Pancreas (tissue), 10 donors: ENCODE measurements around the gene LMX1B. TPM values are rescaled to one million over a fixed set of nuclear protein-coding genes. Genes with fewer than 3 reads are reported as not detected.

Source experiments
- ATAC-seq, 4 donors: fragments of 200-7000 bp; cut with Tn5 transposase; one replicate each; pipeline versions ENCODE4 v1.8.0 to v1.9.1; 2020; ENCODE audit warnings: mild to moderate bottlenecking in 4 of 4, moderate library complexity in 4 of 4
- DNase-seq, 6 donors: peaks; one replicate each; pipeline ENCODE4 v3.0.0-alpha.2; 2020
- FAIRE-seq: peaks from 2 replicates; lab custom pipeline; 2012; peaks lifted over from hg19 to GRCh38; lab: Jason Lieb, UNC
- H3K27ac ChIP-seq, 4 donors: fragments of 200-600 bp; sonication (generic); 1 replicate in 3 of 4; 2 replicates in 1 of 4; pipeline versions ENCODE4 v1.5.0 to v1.8.0; 2020
- H3K27me3 ChIP-seq, 4 donors: fragments of 200-600 bp; one replicate each; pipeline ENCODE4 v1.8.0; 2021
- H3K36me3 ChIP-seq, 3 donors: fragments of 200-600 bp; sonication (generic) in 1 of 3; one replicate each; pipeline versions ENCODE4 v1.5.0 to v1.8.0; 2020 to 2021
- H3K4me1 ChIP-seq, 3 donors: fragments of 200-600 bp; one replicate each; pipeline ENCODE4 v1.8.0; 2021
- H3K4me3 ChIP-seq, 4 donors: fragments of 200-600 bp; sonication (generic) in 2 of 4; one replicate each; pipeline versions ENCODE4 v1.5.0 to v1.8.0; 2020 to 2021
- H3K9me3 ChIP-seq, 4 donors: fragments of 200-600 bp; one replicate each; pipeline ENCODE4 v1.8.0; 2021
- WGBS, 2 donors: extraction: QIAGEN DNeasy Blood & Tissue Kit; methylation state at CpG; one replicate each; pipeline ENCODE4 v1.1.7; 2013; 5-methylcytosine and 5-hydroxymethylcytosine counted together
- intact Hi-C, 3 donors: fragments of 100-400 bp; cut with DNase I; formaldehyde crosslinking; loops; one replicate each; pipeline versions ENCODE4 v1.11.1 to v1.14.2; 2022
- polyA plus RNA-seq, 2 donors: library from polyadenylated mRNA; stranded (reverse); fragments of 200-250 nt; gene quantifications; one replicate each; pipeline ENCODE4 v1.2.3, GENCODE V29; 2013
- total RNA-seq, 6 donors: library from RNA; stranded (reverse); fragmentation: NEBNext Ultra II Directional in 4 of 6; extraction: Animal tissue kit (Norgen Biotek cat#: 25700) in 4 of 6; gene quantifications; one replicate each; pipeline versions ENCODE4 v1.2.1 to v1.2.4, GENCODE V29; 2021 to 2023
- TF ChIP-seq, protein P1 (sequence below), 4 donors: fragments of 200-600 bp; sonication (generic) in 3 of 4; IDR thresholded peaks; one replicate each; pipeline versions ENCODE4 v1.5.0 to v1.8.0; 2021; ENCODE audit warnings: antibody characterized with exemption in 4 of 4
- donor health status: healthy with polysubstance abuse.
- donor health status: DM: no; HTN: no; CAD: no; lungs with moderate emphysema.
- donor health status: DM: no; HTN: no; CAD: no.
- donor health status: control.
- donor health status: control.
- donor health status: Bipolar disorder and iron deficiency.
- donor health status: DM: yes; HTN: yes; CAD: no.
- donor health status: DM: no; HTN: no; CAD: no.
- donor health status: DM: no; HTN: no; CAD: no.
- donor health status: DM: yes; HTN: yes; CAD: no.

LMX1B gene
- total and polyA plus RNA-seq, 8 donors: 0.05 to 1.2 (median 0.46) TPM

DNA sequence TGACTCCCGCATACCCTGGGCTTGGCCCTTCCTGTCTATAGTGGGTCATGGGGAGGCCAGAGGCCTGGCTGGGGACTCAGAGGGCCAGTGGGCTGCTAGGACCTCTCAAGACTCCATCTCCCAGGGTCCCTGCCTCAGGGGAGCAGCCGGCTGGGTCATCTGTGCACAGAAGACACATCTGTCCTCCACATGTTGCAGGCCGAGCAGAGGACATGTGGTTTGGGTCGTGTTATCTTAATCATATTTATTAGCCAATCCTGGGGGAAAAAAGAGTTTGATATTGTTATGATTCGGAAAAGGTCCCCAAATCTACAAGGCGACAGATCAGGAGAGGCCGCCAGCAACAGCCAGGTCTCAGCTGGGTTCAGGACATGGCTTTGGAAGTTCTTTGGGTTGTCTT, 14.4 kb downstream of the LMX1B start:
- Histone ChIP-seq H3K4me3 (no peak overlapping the region), H3K27ac (no peak overlapping the region), H3K27me3 (peaks cover 0 to 27% (median 12%) of the 10 kb centered on the region in 4 donors), H3K4me1 (no peaks in the 10 kb centered on the region), H3K36me3 (no peaks in the 10 kb centered on the region), H3K9me3 (no peaks in the 10 kb centered on the region)
- ATAC-seq (no peak), FAIRE-seq (no peak), DNase-seq (no peak)
- TF ChIP-seq, protein P1, sequence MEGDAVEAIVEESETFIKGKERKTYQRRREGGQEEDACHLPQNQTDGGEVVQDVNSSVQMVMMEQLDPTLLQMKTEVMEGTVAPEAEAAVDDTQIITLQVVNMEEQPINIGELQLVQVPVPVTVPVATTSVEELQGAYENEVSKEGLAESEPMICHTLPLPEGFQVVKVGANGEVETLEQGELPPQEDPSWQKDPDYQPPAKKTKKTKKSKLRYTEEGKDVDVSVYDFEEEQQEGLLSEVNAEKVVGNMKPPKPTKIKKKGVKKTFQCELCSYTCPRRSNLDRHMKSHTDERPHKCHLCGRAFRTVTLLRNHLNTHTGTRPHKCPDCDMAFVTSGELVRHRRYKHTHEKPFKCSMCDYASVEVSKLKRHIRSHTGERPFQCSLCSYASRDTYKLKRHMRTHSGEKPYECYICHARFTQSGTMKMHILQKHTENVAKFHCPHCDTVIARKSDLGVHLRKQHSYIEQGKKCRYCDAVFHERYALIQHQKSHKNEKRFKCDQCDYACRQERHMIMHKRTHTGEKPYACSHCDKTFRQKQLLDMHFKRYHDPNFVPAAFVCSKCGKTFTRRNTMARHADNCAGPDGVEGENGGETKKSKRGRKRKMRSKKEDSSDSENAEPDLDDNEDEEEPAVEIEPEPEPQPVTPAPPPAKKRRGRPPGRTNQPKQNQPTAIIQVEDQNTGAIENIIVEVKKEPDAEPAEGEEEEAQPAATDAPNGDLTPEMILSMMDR (IDR thresholded peaks at IDR 0.05): no peak
- intact Hi-C loops: no loop called here
- 88 to 89% methylated on average over 7 of the region's 7 CpGs for WGBS, 2 donors

GRCh38 chr9:126628969-126629674, 15.4 kb downstream of the LMX1B start:
- FAIRE-seq (no peak), DNase-seq (no peak), ATAC-seq (no peak)
- Histone ChIP-seq H3K9me3 (no peaks in the 10 kb centered on the region), H3K36me3 (no peaks in the 10 kb centered on the region), H3K4me3 (no peak overlapping the region), H3K27me3 (peaks cover 0 to 19% (median 9%) of the 10 kb centered on the region in 4 donors), H3K27ac (no peak overlapping the region), H3K4me1 (no peaks in the 10 kb centered on the region)
- TF ChIP-seq, protein P1 (IDR thresholded peaks at IDR 0.05): no peak
- 51 to 60% methylated on average over 11 of the region's 11 CpGs for WGBS, 2 donors
- intact Hi-C loops: no loop called here

DNA sequence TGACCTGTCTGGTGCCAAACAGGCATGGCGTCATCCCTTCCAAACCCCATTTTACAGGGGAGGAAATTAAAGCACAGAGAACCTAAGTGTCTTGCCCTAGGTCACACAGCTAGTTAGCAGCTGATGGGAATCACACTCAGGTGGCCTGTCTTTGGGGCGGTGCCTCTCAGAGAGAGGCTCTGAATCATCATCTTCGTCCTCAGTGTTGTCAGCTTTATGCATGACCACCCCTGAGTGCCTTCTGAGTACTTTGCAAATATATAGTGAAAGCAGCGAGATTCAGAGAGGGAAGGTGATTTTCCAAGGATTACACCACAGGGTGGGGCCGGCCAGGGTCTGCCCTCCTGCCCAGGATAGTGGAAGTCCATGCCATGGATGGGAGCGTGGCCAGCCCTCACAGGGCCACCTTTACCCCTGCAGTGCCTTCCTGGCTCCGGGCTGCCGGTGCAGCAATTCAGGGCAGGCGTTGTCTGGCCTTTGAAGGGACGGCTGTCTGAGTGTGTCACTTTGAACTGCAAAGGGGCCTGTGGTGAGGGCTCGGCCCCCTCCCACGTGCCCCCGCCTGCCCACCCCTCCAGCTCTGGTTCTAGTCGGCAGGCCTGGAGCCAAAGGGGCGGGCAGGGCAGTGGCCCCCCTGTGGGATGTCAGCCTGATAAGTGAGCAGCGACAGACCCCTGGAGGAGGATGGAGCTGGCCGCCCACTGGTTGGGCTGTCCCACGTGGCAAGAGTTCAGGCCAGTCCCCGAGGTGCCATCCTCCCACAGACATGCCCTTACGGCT, 16.9 kb downstream of the LMX1B start:
- no peak for FAIRE-seq
- Histone ChIP-seq H3K9me3 (no peaks in the 10 kb centered on the region), H3K4me1 (no peaks in the 10 kb centered on the region), H3K27me3 (peaks cover 0 to 7% (median 2%) of the 10 kb centered on the region in 4 donors), H3K27ac (no peak overlapping the region), H3K36me3 (no peaks in the 10 kb centered on the region), H3K4me3 (no peak overlapping the region)
- TF ChIP-seq, protein P1 (IDR thresholded peaks at IDR 0.05): no peak
- DNase-seq: peak in 1 of 6 donors; percentile 11
- intact Hi-C loops: no loop called here
- ATAC-seq: no peak
- 48 to 50% methylated on average over 20 of the region's 20 CpGs for WGBS, 2 donors

- FAIRE-seq (no peak), DNase-seq (no peak), ATAC-seq (no peak)
- 63 to 68% methylated on average over 6 of the region's 6 CpGs for WGBS, 2 donors
- intact Hi-C loops: no loop called here
- Histone ChIP-seq H3K36me3 (no peaks in the 10 kb centered on the region), H3K4me3 (no peak overlapping the region), H3K27me3 (peaks cover 0 to 6% (median 0%) of the 10 kb centered on the region in 4 donors), H3K9me3 (no peaks in the 10 kb centered on the region), H3K27ac (no peak overlapping the region), H3K4me1 (no peaks in the 10 kb centered on the region)
- TF ChIP-seq, protein P1 (IDR thresholded peaks at IDR 0.05): no peak
Observed at GRCh38 chr9:126631254-126631653, 17.5 kb downstream of the LMX1B start.
